Fibroblast of pulmonary artery (primary cell): Measurements from ENCODE around the gene NR3C2.

ENCODE experiments used
- DNase-seq: peaks from one replicate; pipeline ENCODE4 v3.0.0-alpha.2; 2010; ENCODE audit warnings: low read depth
- H3K4me3 ChIP-seq: replicated peaks from 2 replicates; pipeline ENCODE4 v1.5.1; 2011; ENCODE audit warnings: low read depth, mild to moderate bottlenecking, control low read depth, low read length, moderate library complexity
- CTCF ChIP-seq: IDR thresholded peaks from 2 replicates; pipeline ENCODE4 v1.5.1; 2011; ENCODE audit warnings: mild to moderate bottlenecking, control low read depth, low read length, inconsistent platforms; ENCODE audit errors: missing control alignments

The NR3C2 gene

GRCh38 chr4:148044089-148044911 lies 397.9 kb downstream of the NR3C2 start:
- DNase-seq, result no peak
- TF ChIP-seq CTCF, result no peak
- H3K4me3 ChIP-seq, result no peak overlapping the region

GRCh38 chr4:148041606-148042329 lies 400.4 kb downstream of the NR3C2 start:
- DNase-seq, result no peak
- TF ChIP-seq CTCF, result no peak
- H3K4me3 ChIP-seq, result no peak overlapping the region

DNA sequence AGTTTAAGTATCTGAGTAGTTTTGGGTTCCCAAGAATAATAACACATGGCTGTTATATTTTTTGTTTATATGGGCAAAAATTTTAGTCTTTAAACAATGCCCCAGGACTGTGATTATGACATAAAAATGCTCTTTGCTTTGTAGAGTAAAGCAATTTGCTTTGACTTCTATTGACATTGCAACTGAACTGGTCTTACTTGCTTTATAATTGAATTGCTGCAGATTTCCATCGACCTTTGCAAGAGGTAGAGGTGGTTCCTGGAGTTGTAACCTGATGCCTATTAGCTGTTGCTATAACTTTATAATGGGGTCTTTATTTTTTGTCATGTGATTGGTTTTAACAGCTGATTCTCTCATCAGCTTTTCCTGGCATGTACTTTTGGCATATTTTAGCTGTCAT lies 407.4 kb downstream of the NR3C2 start:
- no peak overlapping the region for H3K4me3 ChIP-seq
- DNase-seq, result no peak
- TF ChIP-seq CTCF, result no peak

DNA sequence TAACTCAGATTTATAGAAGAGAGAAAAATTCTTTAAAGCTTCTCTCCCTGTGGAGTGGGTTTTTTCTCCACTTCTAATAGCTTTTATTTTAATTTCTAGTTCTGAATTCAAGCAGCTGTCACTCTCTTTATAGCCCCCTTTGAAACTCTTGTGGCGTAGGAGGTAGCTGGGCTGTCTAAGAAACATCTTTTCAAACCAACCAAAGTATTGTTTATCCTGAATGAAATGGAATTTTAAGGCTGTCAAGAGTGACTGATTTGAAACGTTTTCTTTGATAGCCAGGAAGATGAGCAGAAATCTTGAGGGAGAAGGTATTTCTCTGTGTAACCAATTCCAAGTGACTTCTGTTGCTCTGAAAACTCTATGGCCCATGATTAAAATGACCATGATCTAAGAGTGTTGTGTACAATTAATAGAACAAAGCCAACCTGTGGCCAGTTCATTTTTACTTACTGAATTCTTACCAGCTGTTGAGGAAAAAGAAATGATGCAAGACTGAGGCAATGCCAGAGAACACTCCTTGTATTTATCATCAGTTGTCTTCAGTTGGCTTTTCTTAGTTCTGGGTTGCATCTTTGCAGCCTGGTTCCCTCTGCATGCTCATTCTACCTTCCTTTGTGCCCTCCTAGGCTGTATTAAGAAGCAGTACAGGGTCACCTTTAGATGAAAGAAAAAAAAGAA lies 411.9 kb downstream of the NR3C2 start:
- no peak overlapping the region for H3K4me3 ChIP-seq
- TF ChIP-seq CTCF, result no peak
- peak; percentile 79 for DNase-seq

GRCh38 chr4:148029781-148030180 lies 412.4 kb downstream of the NR3C2 start:
- DNase-seq, result no peak
- TF ChIP-seq CTCF, result no peak
- no peak overlapping the region for H3K4me3 ChIP-seq
